GM20431 (cell line): Measurements from ENCODE around the gene PARP1.

Source experiments
- in situ Hi-C: fragments of 300-500 bp; cut with MseI, MboI; formaldehyde crosslinking; loops from one replicate; pipeline ENCODE4 v1.15.0; 2020; ENCODE audit warnings: low sequenced_read_pairs; ENCODE audit not compliant: unreplicated experiment

PARP1 gene

DNA sequence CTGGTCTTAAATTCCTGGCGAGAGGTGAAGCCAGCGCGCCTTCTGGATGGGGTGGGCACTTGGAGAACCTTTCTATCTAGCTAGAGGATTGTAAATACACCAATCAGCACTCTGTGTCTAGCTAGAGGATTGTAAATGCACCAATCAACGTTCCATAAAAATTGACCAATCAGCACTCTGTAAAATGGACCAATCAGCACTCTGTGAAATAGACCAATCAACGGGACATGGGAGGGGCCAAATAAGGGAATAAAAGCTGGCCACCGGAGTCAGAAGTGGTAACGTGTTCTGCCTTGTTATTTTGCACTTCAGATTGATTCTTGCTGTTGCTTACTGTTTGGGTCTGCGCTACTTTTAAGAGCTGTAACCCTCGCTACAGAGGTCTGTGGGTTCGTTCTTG is 87.0 kb downstream of the PARP1 start:
- in situ Hi-C loops = no loop called here

- in situ Hi-C loops = no loop called here
Measured at GRCh38 chr1:226318471-226318870, 89.4 kb downstream of the PARP1 start.

DNA sequence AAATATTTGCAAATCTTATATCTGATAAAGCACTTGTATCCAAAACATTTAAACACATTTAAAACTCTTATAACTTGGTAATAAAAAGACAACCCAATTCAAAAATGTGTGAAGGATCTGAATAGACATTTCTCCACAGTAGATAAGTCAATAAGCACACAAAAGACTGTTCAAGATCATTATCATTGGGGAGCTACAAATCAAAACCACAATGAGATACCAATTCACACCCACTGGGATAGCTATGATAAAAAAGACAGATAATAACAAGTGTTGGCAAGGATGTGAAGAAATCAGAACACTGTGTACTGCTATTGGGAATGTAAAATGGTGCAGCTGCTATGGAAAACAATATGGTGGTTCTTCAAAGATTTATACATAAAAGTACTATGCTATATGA is 93.8 kb downstream of the PARP1 start:
- in situ Hi-C loops = no loop called here

DNA sequence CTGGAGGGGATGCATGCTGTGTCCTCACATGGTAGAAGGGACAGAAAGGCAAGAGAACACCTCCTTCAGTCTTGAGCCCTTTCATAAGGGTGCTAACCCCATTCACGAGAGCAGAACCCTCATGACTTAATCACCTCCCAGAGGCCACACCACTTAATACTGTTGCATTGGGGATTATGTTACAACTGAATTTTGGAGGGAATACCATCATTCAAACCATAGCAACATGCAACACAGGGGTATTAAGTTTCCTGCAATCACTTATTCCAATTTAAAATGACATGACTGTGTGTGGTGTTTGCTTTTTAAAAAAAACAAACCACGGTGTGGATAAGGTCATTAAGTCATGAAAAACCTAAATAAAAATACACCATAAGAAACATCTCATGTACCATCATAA is 95.8 kb downstream of the PARP1 start:
- in situ Hi-C loops = no loop called here

- in situ Hi-C loops = no loop called here
Measured at GRCh38 chr1:226311376-226311775, 96.5 kb downstream of the PARP1 start.
